GM10266 (cell line): Measurements from ENCODE around the gene CDC27.
"Not testable (repeated sequence)": the region's sequence is repeated elsewhere in the genome, so short reads cannot be mapped to it uniquely, and the experiment has no call there.

Source experiments
- DNase-seq: peaks from one replicate; pipeline ENCODE4 v3.0.0; 2012; ENCODE audit errors: extremely low spot score
- TF ChIP-seq, protein P1 (sequence below): IDR thresholded peaks from 2 replicates; pipeline ENCODE4 v1.5.1; 2012; ENCODE audit warnings: mild to moderate bottlenecking, low read depth; ENCODE audit not compliant: control insufficient read depth, insufficient read depth; ENCODE audit errors: missing control alignments

CDC27 gene

DNA sequence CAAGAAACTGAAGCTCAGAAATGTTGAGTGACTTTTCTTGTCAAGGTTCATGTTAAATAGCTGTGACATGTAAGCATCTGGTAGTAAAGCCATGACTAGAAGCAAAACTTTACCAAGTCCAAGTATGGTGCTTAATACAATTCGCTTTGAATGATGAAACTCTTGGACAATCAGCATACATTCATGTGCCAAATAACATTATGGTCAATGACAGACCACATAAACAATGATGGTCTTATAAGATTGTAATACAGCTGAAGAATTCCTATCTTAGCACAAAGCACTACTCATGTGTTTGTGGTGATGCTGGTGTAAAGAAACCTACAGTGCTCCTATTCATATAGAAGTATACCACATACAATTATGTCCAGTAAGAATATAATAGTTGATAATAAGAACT, 112.9 kb downstream of the CDC27 start:
- TF ChIP-seq, protein P1, sequence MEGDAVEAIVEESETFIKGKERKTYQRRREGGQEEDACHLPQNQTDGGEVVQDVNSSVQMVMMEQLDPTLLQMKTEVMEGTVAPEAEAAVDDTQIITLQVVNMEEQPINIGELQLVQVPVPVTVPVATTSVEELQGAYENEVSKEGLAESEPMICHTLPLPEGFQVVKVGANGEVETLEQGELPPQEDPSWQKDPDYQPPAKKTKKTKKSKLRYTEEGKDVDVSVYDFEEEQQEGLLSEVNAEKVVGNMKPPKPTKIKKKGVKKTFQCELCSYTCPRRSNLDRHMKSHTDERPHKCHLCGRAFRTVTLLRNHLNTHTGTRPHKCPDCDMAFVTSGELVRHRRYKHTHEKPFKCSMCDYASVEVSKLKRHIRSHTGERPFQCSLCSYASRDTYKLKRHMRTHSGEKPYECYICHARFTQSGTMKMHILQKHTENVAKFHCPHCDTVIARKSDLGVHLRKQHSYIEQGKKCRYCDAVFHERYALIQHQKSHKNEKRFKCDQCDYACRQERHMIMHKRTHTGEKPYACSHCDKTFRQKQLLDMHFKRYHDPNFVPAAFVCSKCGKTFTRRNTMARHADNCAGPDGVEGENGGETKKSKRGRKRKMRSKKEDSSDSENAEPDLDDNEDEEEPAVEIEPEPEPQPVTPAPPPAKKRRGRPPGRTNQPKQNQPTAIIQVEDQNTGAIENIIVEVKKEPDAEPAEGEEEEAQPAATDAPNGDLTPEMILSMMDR, result no peak
- DNase-seq, result no peak

DNA sequence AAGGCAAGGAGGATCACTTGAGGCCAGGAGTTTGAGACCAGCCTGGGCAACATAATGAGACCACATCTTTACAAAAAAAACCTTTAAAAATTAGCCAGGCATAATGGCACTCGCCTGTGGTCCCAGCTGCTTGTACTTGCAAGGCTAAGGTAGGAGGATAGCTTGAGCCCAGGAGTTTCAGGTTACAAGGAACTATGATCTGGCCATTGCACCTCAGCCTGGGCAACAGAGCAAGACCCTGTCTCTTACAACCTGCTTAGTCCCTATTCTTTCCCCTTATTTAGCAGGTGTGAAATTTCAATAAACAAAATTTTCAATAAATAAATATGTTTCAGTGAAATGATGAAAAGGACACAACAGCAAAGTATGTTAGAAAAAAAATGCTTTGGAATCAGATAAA, 114.7 kb downstream of the CDC27 start:
- DNase-seq, result not testable (repeated sequence)

DNA sequence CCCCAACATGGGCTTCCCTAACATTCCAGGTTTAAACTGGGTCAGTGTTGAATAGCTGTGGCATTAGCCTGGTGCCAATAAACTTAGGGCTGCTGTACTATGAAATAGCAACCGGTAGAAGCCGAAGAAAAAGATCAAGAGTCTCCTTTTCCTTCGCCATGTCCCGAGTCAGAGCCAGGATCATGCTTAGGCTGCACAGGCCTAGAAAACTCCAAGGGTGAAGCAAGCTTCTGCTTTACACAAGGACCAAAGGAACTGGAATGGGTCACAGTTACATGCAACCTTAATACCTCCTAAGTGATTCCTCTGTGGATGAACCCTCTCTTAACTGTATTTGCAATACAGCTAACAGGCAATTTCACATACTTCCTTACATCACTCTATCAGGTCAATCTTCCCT, 115.5 kb downstream of the CDC27 start:
- DNase-seq, result not testable (repeated sequence)

DNA sequence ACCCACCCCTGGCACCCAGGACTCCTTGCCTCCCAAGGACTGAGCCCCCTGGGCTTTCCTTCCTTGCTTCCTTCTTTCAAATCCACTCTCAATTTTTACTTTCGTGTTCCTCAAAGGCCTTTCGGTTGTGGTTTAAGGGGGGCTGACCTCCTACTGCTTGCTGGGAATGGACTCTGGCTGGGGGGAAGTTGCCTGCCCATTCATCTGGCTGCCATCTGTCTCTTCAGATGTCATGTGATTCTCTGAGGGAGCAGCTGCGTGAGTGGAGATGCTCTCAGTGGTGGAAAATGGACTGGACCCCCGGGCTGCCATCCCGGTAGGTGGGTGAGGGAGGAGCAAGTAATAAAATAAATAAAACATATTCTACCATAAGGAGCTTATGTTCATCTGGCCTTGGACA, 116.2 kb downstream of the CDC27 start:
- TF ChIP-seq, protein P1, result no peak
- DNase-seq, result no peak

DNA sequence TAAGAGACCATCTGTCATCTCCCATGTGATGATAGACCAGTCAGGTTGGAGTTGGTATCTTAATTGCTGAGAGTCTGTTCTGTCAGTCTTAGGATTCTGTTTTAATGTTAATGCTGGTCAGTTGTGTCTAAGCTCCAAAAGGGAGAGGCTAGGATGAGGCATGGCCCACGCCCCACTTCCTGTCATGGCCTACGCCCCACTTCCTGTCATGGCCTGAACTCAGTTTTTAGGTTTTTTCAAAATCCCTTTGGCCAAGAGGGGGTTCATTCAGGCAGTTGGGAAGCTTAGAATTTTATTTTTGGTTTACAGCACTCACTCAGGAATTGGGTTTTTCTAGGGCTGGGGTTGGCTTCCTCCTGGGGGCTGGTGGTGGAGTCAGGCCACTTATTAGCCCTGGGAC, 117.9 kb downstream of the CDC27 start:
- not testable (repeated sequence) for DNase-seq

DNA sequence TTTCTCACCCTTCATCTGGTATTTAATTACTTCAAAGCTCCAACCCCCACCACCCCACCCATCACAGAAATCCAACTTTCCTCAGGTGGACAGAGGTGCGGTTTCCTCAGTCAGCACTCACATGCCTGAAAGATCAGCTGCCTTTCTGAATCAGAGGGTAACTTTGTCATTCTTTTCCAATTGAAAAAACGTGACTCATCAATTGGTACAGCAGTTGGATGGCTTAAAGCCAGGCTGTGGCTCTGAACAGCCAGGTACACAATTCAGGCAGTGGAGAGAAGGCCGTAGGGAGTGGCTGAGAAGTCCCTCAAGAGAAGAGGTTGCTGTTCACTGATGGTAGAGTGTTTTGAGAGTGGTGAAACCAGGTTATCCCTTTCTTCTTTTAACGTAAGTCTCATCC, 118.8 kb downstream of the CDC27 start:
- not testable (repeated sequence) for DNase-seq
